Lung (tissue), 12 donors: ENCODE measurements around the gene INPP4A. TPM values are rescaled to one million over a fixed set of nuclear protein-coding genes. Genes with fewer than 3 reads are reported as not detected.

ENCODE experiments used
- ATAC-seq: fragments of 200-7000 bp; cut with Tn5 transposase; one replicate; pipeline ENCODE4 v1.9.1; 2020; ENCODE audit warnings: moderate number of reproducible peaks; ENCODE audit not compliant: insufficient read depth, low FRiP score
- DNase-seq, 3 donors: peaks; one replicate each; pipeline ENCODE4 v3.0.0-alpha.2; 2013 to 2017
- H3K27ac ChIP-seq, 2 donors: one replicate each; pipeline ENCODE4 v1.5.1; 2013; ENCODE audit warnings: mild to moderate bottlenecking in 2 of 2, moderate library complexity in 2 of 2, control low read depth in 1 of 2, inconsistent platforms in 1 of 2, low read depth in 1 of 2, low read length in 1 of 2
- H3K27me3 ChIP-seq, 3 donors: one replicate each; pipeline ENCODE4 v1.5.1; 2013; ENCODE audit warnings: low read length in 2 of 3; ENCODE audit not compliant: control insufficient read depth in 3 of 3, insufficient read depth in 3 of 3
- H3K36me3 ChIP-seq, 4 donors: one replicate each; pipeline ENCODE4 v1.5.1; 2013; ENCODE audit warnings: low read length in 4 of 4, mild to moderate bottlenecking in 1 of 4, moderate library complexity in 1 of 4; ENCODE audit not compliant: control insufficient read depth in 4 of 4, insufficient read depth in 4 of 4
- H3K4me1 ChIP-seq, 5 donors: one replicate each; pipeline ENCODE4 v1.5.1; 2013; ENCODE audit warnings: low read length in 5 of 5, mild to moderate bottlenecking in 2 of 5, moderate library complexity in 1 of 5; ENCODE audit not compliant: control insufficient read depth in 5 of 5, insufficient read depth in 5 of 5
- H3K4me3 ChIP-seq: one replicate; pipeline ENCODE4 v1.5.1; 2013; ENCODE audit warnings: mild to moderate bottlenecking, control low read depth, moderate library complexity
- H3K9ac ChIP-seq, 2 donors: one replicate each; pipeline ENCODE4 v1.5.1; 2013; ENCODE audit warnings: low read length in 2 of 2, control low read depth in 1 of 2; ENCODE audit not compliant: insufficient read depth in 1 of 2
- H3K9me3 ChIP-seq, 4 donors: one replicate each; pipeline ENCODE4 v1.5.1; 2013; ENCODE audit warnings: low read length in 3 of 4, mild to moderate bottlenecking in 1 of 4, moderate library complexity in 1 of 4; ENCODE audit not compliant: control insufficient read depth in 4 of 4, insufficient read depth in 3 of 4
- WGBS, 2 donors: extraction: QIAGEN DNeasy Blood & Tissue Kit; methylation state at CpG; one replicate each; pipeline ENCODE4 v1.1.7; 2013; 5-methylcytosine and 5-hydroxymethylcytosine counted together
- polyA plus RNA-seq, 2 donors: library from polyadenylated mRNA; stranded (reverse); fragments of 200-250 nt; gene quantifications; one replicate each; pipeline ENCODE4 v1.2.1, GENCODE V29; 2013
- total RNA-seq, 2 donors: library from RNA; depleted of rRNA in 1 of 2; stranded (reverse); fragments of >200 nt in 1 of 2; gene quantifications; one replicate each; pipeline ENCODE4 v1.2.1, GENCODE V29; 2014 to 2021
- TF ChIP-seq, protein P1 (sequence below): IDR thresholded peaks from 2 replicates; pipeline ENCODE4 v1.5.1; 2012; ENCODE audit warnings: mild to moderate bottlenecking; ENCODE audit errors: control extremely low read depth, extremely low read depth
- donor health status: control.
- donor health status: control.
- donor health status: Bipolar disorder and iron deficiency.
- donor health status: healthy.
- donor health status: DM: yes; HTN: yes; CAD: no.

INPP4A gene
- total and polyA plus RNA-seq, 4 donors, result 8.0 to 43.3 (median 19.8) TPM

DNA sequence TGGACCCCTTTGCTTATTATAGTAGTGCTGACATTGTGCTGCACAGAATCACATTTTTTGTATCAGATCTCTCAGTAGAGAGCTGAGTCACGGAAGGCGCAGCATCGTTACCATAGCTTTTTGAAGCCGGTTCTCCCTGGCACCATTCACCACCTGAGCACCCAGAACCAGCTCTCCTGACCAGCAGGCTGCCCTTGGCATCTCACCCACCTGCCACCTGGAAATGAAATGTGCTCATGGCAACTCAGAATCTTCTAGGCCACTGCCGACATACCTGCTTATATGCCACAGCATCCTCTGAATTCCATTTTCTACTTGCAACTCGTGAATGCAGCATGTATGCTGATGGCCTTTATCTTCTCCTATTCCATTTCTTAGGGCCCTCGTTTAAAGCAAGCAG, 100.9 kb downstream of the INPP4A start:
- ATAC-seq, result no peak
- no peak for DNase-seq
- no peak overlapping the region for H3K4me3 ChIP-seq
- H3K27me3 ChIP-seq, result no peaks in the 10 kb centered on the region
- no peak overlapping the region for H3K27ac ChIP-seq
- H3K36me3 ChIP-seq, result peaks cover 9 to 50% (median 30%) of the 10 kb centered on the region in 4 donors
- no peaks in the 10 kb centered on the region for H3K9me3 ChIP-seq
- H3K4me1 ChIP-seq, result no peaks in the 10 kb centered on the region
- H3K9ac ChIP-seq, result no peak overlapping the region
- WGBS, 2 donors, result 97 to 99% methylated on average over 7 of the region's 7 CpGs
- TF ChIP-seq, protein P1, sequence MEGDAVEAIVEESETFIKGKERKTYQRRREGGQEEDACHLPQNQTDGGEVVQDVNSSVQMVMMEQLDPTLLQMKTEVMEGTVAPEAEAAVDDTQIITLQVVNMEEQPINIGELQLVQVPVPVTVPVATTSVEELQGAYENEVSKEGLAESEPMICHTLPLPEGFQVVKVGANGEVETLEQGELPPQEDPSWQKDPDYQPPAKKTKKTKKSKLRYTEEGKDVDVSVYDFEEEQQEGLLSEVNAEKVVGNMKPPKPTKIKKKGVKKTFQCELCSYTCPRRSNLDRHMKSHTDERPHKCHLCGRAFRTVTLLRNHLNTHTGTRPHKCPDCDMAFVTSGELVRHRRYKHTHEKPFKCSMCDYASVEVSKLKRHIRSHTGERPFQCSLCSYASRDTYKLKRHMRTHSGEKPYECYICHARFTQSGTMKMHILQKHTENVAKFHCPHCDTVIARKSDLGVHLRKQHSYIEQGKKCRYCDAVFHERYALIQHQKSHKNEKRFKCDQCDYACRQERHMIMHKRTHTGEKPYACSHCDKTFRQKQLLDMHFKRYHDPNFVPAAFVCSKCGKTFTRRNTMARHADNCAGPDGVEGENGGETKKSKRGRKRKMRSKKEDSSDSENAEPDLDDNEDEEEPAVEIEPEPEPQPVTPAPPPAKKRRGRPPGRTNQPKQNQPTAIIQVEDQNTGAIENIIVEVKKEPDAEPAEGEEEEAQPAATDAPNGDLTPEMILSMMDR, result no peak

DNA sequence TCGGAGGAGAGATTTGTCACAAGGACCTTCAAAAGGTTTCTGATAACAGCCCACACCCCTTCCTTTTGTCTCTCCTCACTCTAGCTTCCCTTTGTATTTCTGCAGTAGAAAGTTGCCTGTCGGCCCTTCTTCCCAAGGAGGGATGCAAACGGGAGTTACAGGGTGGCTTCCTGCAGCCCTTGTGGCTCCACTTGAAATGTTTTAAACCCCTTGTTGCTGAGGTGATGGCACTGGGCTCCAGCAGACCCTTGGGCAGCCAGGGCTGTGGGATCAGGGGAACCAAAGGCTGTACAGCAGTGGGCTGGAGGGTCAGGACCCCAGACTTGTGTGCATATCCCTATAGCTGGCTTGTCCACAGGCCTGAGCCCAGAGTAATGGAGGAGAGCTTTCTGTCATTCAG, 101.5 kb downstream of the INPP4A start:
- Histone ChIP-seq H3K4me3 (no peak overlapping the region), H3K9ac (no peak overlapping the region), H3K36me3 (peaks cover 9 to 50% (median 31%) of the 10 kb centered on the region in 4 donors), H3K27me3 (no peaks in the 10 kb centered on the region), H3K4me1 (no peaks in the 10 kb centered on the region), H3K27ac (no peak overlapping the region), H3K9me3 (no peaks in the 10 kb centered on the region)
- TF ChIP-seq, protein P1, result no peak
- WGBS, 2 donors, result 94% methylated on average over 3 of the region's 3 CpGs
- DNase-seq (no peak), ATAC-seq (no peak)

- Histone ChIP-seq H3K9ac (no peak overlapping the region), H3K27me3 (no peaks in the 10 kb centered on the region), H3K9me3 (no peaks in the 10 kb centered on the region), H3K36me3 (peaks cover 4 to 51% (median 32%) of the 10 kb centered on the region in 4 donors), H3K4me3 (no peak overlapping the region), H3K27ac (no peak overlapping the region), H3K4me1 (no peaks in the 10 kb centered on the region)
- no peak for ATAC-seq
- DNase-seq, result no peak
- TF ChIP-seq, protein P1, result no peak
- WGBS, 2 donors, result 74 to 90% methylated on average over 2 of the region's 2 CpGs
Measured at GRCh38 chr2:98547092-98547790, 102.6 kb downstream of the INPP4A start.
